HG03066 (cell line): ENCODE measurements around the gene TBC1D5.
"Not testable (repeated sequence)": the region's sequence is repeated elsewhere in the genome, so short reads cannot be mapped to it uniquely, and the experiment has no call there.

Experiments used
- ATAC-seq: cut with Tn5 transposase; IDR thresholded peaks from one replicate; pipeline ENCODE4 v1.9.1; 2021; ENCODE audit warnings: low read depth; ENCODE audit not compliant: unreplicated experiment

TBC1D5 gene

DNA sequence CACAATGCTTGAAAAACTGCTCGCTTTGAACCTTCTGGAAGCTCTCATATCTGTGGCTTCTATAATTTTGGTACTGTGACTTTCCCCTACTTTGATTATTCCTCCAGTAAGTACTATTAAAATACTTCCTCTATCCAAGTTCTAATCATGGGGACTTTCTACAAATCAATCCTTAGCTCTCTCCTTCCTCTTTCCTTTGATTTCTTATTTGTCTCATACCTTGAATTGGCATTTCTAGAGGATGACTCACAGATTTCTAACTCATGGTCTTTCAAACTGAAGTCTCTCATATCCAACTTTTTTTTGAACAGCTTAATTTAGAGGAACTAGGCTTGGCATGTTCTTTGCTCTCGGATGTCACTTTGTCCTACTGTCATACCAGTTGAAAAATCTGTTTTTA is 241.8 kb downstream of the TBC1D5 start:
- no peak for ATAC-seq

DNA sequence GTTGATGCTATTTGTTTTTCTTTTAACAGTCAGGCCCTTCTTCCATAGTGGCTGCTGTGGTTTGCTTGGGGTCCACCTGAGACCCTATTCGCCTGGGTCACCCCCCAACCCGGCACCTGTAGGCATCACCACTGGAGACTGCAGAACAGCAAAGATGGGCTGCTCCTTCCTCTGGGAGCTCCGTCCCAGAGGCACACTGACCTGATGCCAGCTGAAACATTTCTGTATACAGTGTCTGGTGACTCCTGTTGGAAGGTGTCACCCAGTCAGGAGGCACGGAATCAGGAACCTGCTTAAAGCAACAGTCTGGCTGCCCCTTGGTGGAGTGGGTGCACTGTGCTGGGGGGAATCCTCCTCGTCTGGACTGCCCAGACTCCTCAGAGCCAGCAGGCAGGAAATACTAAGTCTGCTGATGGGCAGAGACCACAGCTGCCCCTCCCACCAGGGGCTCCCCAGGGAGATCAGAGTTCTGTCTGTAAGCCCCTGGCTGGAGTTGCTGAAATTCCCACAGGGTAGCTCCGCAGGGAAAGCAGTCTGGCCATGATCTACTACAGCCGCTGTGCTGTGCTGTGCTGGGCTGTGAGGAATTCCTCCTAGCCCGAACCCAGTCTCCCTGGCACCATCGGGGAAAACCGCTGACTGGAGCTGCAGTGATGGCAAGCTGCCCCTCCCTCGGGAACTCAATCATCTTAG is 248.2 kb downstream of the TBC1D5 start:
- ATAC-seq: no peak

DNA sequence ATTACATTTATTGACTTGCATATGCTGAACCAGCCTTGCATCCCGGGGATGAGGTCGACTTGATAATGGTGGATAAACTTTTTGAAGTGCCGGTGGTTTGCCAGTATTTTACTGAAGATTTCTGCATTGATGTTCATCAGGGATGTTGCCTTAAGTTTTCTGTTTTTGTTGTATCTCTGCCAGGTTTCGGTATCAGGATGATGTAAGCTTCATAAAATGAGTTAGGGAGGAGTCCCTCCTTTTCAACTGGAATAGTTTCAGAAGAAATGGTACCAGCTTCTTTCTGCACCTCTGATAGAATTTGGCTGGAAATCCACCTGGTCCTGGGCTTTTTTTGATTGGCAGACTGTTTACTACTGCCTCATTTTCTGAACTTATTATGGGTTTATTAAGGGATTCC is 250.8 kb downstream of the TBC1D5 start:
- no peak for ATAC-seq

DNA sequence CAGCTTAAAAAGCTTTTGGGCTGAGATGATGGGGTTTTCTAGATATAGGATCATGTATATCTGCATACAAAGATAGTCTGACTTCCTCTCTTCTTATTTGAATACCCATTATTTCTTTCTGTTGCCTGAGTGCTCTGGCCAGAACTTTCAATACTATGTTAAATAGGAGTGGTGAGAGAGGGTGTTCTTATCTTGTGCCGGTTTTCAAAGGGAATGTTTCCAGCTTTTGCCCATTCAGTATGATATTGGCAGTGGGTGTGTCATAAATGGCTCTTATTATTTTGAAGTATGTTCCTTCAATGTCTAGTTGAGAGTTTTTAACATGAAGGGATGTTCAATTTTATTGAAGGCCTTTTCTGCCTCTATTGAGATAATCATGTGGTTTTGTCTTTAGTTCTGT is 251.2 kb downstream of the TBC1D5 start:
- ATAC-seq: not testable (repeated sequence)

DNA sequence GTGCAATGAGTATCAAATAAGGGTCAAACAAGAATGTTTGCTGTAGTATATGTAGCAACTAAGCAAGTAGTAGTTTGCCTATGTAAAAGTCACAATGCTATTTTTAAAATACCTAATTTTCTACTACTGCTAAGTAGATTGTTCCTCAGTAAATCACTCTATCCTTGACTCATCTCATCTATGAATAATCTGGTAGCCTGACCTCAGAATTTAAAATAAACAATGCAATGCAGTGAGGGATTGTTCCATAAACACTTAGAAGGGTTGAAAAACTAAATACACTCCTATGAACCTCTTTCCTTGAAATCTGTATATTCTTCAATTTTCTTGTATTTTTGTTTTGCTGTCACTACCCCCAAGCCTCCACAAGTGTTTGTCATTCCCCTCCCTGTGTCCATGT is 253.3 kb downstream of the TBC1D5 start:
- no peak for ATAC-seq

DNA sequence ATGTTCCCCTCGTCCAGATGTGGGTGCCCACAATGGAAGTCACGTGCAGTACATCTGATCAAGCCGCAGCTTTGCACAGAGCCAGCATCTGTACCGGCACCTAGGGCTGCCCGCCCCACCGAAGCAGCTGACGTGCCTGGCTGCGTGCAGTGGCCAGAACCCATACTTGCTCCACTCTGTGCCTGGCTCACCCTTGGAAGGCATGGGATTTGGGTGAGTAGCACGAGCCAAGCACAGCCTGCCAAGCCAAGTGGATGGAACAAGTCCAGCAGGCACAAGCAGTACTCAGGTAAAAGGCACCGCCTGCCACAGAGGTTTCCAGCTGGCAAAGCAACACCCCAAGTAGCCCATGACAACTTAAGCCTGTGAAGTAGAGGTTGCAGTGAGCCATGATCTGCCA is 261.3 kb downstream of the TBC1D5 start:
- no peak for ATAC-seq

DNA sequence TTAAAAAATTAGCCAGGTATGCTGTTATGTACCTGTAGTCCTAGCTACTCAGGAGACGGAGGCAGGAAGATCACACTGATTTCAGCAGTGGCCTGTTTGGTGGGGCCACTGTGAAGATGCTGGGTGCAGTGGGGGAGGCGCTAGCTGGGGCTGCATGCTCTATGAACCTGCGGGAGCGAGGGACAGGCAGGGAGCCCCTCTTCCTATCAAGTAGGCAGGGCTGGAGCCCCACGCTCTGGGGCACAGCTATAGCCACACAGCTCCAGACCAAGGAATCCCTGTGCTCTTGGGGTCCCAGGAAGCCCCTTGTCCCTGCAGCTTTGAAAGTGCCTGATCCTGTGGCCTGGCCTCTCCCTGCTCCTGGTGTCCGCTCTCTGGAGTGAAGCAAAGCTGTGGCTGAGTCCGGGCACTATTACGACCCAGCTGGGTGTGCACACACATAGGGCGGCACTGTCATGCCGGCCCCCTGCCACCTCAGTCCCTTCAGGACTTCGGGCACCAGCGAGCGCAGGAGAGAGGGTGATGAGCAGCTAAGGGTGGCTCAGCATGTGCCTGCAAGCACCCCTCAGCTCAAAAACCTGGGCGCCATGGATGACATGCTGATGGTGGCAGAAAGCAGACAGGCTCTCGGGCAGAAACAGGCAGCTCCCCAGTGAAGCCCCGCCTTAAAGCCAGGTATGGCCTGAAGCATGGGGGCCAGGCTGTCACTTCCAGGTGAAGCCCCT is 262.6 kb downstream of the TBC1D5 start:
- no peak for ATAC-seq

DNA sequence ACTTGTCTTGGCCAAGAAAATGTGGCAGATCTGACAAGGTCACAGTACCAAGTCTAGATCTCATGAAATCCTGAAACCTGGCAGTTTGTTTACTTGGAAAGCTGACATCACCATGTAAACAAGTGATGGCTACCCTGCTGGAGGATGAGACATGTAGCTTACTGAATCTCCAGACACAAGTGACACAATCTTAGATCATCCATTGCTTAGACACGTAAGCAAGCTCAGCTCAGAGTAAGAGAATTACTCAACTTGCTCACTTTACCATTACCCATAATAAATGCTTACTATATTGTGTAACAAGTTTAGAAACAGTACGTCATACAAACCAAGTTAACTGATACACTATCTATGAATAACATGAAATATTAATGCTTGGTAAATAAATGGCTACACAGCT is 263.8 kb downstream of the TBC1D5 start:
- no peak for ATAC-seq

DNA sequence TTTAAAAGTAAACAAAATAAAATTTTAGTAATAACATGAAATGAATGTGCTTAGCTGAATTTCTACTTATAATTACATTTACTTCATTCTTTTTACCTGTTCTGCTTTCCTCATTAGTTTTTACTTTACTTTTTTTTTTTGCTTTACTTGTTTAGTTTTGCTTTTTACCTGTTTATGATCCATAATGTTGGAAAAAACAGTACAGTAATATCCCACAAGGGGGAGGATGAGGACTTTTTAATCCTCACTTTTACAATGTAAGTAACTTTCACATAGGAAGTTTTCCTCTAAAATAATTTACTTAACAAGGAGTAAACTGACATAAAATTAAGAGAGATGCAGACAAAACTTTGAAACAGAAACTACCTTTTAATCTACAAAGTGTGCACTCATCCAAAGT is 268.7 kb downstream of the TBC1D5 start:
- no peak for ATAC-seq

DNA sequence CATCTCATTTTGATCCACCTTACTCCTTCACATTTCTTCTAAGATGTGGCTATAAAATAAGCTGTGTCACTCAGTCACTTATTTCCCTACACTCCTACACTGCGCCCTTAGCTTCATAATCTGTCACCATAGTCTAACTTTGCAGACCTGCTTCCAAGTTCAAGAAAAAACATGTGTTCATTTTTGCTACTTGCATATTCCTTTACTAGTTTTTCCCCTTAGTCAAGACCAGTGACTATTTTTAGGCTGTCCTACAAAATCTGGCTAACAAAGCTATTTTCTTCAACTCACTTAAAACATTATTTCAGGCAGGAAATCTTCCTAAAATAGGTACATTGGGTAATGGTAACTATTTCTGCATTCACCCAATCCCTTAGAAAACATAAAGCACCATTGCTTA is 272.5 kb downstream of the TBC1D5 start:
- no peak for ATAC-seq

DNA sequence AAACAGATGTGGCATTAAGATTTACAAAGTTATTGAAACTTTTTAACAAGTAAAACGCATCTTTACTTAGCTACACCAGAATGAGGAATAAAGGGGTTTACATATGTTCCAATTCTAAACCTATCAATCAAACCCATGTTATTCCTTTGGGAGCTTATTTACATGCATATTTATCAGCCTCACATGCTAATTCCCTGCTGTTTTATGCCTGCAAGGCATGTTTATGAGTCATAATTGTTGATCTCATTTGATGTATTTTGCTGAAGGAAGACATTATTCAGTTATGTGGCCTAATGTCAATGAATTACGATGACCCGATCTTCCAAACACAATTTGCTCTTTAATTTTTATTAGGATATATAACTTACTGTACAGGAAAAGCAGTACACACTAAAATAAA is 272.9 kb downstream of the TBC1D5 start:
- no peak for ATAC-seq

DNA sequence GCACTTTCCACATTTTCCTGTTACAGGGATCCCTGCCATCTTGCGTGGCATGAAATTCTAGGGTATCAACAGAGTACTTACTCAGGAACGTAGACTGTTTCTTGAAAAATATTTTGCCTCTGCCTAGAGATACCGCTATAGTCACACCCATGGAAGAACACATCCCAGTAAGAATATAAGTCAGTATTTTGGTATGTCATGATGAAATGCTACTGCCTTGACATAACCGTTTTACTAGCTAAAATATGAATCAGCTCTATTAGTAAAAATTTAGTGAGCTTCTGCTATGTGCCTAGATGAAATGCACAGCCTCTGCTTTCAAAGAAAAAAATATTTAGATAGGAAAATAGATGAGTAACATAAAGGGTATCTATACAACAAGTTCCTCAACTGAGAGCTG is 276.4 kb downstream of the TBC1D5 start:
- no peak for ATAC-seq

DNA sequence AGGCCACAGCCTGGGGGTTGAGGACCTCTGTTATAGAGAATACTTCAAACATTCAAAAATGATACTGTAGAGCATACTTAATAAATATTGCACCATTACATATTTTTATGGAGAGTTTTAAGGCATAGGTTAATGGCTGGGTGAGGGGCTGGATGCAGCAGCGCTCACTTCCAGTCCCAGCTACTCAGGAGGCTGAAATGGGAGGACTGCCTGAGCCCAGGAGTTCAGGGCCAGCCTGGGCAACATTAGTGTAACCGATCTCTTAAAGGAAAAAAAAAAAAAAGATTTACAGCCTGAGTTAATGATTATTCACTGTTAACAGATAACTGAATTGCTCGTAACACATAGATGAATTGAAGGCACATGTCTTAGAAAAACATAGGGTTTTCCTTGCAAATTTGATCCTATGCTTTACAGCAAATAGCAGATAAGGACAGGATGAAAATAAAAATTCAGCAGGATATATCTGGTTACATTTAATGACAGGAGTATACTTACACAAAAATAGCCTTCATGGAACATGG is 282.9 kb downstream of the TBC1D5 start:
- no peak for ATAC-seq

DNA sequence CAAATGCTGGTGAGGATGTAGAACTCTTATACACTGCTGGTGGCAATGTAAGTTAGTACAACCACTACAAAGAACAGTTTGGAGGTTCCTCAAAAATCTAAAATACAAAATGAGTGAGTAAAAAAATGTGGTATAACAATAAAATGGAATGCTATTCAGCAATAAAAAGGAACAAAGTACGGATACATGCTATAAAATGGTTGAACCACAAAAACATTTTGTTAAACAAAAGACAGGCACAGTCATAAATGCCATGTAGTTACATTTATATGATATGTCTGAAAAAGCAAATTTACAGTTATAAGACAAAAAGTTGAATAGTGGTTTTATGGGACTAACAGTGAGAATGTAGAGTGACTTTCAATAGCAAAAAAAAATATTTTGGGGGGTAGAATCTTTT is 285.8 kb downstream of the TBC1D5 start:
- no peak for ATAC-seq

DNA sequence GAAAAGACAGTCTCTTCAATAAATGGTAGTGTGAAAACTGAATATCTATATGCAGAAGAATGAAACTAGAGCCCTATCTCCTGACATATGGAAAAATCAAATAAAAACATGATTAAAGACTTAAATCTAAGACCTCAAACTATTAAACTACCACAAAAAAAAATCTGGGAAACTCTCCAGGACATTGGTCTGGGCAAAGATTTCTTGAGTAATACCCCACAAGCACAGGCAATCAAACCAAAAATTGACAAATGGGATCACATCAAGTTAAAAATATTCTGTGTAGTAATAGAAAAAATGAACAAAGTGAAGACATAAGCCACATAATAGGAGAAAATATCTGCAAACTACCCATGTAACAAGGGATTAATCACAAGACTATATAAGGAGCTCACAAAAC is 286.4 kb downstream of the TBC1D5 start:
- no peak for ATAC-seq

DNA sequence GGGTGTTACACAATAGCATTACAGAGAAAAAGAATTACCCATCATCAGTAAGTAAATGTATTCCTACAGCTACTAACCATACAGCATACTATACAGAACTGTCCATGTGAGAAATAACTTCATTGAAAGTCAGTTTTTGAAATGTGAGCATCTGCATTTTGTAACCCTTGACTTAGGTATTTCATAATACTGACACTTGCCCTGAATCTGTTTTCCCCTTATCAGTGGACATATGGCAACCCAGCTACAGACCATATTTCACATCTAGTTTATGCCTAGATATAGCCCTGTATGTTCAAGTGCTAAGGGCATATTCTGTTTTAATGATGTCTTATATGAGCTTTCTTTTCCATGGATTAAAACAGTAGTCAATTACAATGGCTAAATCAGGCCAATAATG is 297.6 kb downstream of the TBC1D5 start:
- ATAC-seq: no peak

DNA sequence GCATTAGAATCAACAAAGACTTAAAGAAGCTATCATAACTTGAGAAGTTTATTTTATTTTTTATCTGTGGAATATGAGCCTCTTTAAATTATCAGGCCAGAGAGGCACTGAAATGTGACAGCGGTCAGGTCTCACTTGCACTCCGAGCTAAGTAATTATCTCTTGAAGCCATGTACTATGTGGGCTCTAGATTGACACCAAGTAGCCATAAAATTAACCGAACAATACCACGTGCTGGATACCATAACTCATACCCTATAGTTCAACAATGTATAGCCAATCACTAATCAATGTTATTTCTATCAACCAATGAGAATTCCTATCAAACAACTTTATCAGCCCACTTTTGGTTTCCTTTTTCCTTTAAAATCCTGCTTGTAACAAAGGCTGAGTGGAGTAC is 299.3 kb downstream of the TBC1D5 start:
- ATAC-seq: no peak

DNA sequence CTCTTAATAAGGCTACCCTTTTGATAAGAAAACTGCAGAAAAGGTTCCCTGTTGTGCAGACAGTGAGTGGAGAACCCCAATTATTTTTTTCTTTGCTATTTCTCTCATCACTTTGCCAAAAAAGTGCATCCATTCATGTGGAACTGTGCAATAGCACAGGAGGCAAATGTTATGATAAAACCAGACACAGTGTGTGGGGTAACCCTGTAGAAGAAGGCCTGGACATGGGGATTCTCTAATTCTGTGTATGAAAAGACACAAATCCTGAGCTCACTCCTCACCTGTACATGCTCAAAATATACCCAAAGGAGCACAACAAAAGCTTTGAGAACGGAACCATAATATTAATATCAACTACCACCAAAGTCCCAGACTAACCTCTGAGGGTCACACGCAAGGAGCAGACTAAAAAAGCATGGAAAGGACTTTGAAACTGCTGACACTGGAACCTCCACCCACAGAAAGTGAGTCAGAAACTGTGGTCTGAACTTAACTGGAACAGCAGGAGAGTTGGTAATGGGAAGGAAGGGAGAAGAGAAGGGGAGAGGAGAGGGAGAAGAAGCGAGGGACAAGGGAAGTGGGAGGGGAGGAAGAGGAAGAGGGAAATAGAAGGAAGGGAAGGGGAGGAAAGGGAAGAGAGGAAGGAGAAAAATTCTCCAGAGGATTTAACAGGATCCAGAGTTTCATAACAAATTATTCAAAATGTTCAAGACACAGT is 299.9 kb downstream of the TBC1D5 start:
- no peak for ATAC-seq

DNA sequence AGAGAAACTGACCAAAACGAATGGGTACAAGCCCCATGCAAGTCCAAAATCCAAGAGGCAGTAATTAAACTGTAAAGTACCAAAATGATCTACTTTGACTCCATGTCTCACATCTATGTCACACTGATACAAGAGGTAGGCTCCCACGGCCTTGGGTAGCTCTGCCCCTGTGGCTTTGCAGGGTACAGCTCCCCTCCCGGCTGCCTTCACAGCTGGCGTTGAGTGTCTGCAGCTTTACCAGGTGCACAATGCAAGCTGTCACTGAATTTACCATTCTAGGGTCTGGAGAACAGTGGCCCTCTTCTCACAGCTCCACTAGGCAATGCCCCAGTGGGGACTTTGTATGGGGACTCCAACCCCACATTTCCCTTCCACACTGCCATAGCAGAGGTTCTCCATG is 308.6 kb downstream of the TBC1D5 start:
- ATAC-seq: no peak

DNA sequence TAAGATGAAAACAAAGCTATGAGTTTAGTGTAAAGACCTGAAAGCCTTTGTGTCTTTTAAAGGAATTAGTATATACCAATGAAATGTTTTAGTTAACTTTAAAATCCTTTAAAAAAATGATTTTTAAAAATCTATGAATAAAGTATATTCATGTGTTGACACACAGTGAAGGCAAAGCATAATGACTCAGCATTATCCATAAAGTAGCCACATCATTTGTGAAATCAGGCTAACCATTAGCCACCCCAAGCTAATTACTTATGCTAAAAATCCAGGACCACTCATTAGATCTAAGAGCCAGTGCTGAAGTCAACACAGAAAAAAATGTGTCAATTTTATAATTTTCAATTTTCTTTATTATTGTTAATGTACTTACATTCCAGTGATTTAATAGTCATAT is 310.2 kb downstream of the TBC1D5 start:
- no peak for ATAC-seq

DNA sequence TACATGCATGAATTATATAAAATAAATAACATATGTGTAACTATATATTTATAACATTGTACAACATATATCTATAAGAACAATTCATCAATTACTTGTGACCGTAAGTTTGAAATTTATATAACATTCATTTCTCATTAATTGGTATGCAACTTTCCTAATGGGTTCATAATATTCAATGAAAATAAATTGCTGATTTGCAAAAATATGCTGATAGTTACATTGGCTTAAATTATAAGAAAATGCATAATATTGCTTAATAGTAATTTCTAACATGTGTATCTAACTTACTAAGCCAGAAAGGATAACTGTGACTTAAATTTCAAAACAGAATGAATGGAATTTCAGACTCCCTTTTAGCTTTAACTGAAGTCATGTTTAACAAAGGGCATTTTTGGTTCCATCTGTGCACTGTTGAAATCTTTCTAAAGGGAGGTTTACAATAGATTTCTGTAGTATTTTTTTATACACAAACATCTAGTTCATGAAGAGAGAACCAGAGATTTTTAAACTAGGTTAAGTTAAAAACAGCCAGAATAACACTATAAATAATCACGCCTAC is 310.9 kb downstream of the TBC1D5 start:
- no peak for ATAC-seq
